ENCODE measurements around the gene TMED10.
"Not testable (repeated sequence)": the region's sequence is repeated elsewhere in the genome, so short reads cannot be mapped to it uniquely, and the experiment has no call there.

The TMED10 gene

DNA sequence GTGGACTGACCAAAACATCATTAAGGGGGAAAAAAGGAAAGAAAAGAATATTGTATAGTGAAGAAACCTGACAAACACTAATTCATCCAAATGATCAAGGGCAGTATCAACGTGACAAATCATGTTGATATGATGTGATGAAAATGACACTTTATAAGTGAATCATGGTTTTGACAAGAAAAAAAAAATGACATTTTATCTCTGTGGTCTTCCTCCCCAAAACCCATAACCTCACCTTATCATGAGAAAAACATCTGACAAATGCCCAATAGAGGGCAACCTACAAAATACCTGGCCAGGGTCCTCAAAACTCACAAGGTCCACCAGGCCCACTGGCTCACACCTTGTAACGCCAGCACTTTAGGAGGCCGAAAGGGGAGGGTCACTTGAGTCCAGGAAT lies 13.8 kb downstream of the TMED10 start:
- no peak for DNase-seq (ENCODE audit: low read depth in 3 of 3, low spot score in 1 of 3)

GRCh38 chr14:75158843-75159614 lies 17.4 kb downstream of the TMED10 start:
- no peak for DNase-seq (ENCODE audit: low read depth in 3 of 3, low spot score in 1 of 3)

DNA sequence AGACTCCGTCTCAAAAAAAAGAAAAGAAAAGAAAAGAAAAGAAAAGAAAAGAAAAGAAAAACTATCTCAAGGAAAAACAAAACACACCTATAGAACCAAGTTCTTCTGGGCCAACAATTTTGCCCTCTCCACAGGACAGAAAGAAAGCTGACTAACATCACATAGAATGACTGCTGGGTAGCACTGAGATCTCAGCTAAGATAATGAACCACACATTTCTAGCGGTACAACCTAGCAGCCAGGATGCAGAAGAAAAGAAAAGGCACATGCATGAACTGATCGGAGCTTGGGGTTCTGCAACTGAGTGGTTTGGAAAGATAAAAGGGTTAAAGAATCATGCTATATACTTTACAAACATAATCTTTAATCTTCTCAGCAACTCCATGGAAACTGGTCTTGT lies 19.5 kb downstream of the TMED10 start:
- DNase-seq (ENCODE audit: low read depth in 3 of 3, low spot score in 1 of 3), result no peak

DNA sequence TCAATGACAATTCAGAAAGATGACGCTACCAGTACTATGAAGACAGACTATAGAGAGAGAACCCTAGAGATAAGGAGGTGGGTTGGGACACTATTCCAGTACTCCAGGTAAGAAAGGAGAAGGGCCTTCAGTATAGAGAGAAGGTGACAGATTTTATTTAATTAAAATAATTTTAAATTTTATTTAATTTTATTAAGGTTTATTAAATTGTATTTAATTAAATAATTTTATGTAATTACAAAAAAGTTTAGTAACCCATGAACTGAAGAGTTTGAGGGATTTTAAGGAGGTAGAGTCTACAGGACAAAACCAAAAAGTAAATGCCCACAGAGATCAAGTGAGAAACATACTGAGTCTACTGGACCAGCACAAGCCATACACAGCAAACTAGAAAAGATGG lies 20.3 kb downstream of the TMED10 start:
- no peak for DNase-seq (ENCODE audit: low read depth in 3 of 3, low spot score in 1 of 3)

DNA sequence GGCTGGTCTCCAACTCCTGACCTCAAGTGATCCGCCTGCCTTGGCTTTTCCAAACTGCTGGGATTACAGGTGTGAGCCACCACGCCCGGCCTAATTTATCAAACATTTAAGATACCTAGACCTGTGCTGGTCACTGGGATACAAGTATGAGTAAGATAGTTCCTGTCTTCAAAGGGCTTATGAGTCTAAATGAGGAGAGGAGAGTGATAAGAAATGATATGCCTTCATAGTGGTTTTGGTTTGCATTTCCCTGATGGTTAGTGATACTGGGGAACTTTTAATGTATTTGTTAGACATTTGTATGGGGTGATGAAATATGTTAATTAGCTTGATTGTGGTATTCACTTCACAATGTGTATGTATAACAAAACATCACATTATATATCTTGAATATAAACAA lies 21.2 kb downstream of the TMED10 start:
- DNase-seq (ENCODE audit: low read depth in 3 of 3, low spot score in 1 of 3), result no peak

GRCh38 chr14:75153295-75153694 lies 23.1 kb downstream of the TMED10 start:
- DNase-seq (ENCODE audit: low read depth in 3 of 3, low spot score in 1 of 3), result no peak

- DNase-seq (ENCODE audit: low read depth in 3 of 3, low spot score in 1 of 3), result no peak
Observed at GRCh38 chr14:75151851-75152250, 24.6 kb downstream of the TMED10 start.

- not testable (repeated sequence) for DNase-seq (ENCODE audit: low read depth in 3 of 3, low spot score in 1 of 3)
Observed at GRCh38 chr14:75150637-75151036, 25.8 kb downstream of the TMED10 start.

DNA sequence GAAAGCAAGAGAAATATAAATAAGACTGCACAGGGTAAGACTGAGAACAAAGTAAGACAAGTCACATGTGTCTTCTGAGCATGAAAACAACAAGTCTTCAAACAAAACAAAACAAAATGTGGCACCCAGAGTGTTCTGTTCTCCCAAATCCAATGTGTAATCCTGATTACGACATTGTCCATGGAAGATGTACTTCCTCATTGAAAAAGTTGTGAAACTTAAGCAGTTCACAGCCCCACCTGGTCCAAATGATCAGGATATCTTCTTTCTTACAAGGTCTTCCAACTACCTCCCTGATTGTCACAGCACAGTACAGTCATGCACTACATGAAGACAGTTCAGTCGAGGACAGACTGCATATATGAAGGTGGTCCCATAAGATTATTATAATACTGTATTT lies 26.3 kb downstream of the TMED10 start:
- no peak for DNase-seq (ENCODE audit: low read depth in 3 of 3, low spot score in 1 of 3)

DNA sequence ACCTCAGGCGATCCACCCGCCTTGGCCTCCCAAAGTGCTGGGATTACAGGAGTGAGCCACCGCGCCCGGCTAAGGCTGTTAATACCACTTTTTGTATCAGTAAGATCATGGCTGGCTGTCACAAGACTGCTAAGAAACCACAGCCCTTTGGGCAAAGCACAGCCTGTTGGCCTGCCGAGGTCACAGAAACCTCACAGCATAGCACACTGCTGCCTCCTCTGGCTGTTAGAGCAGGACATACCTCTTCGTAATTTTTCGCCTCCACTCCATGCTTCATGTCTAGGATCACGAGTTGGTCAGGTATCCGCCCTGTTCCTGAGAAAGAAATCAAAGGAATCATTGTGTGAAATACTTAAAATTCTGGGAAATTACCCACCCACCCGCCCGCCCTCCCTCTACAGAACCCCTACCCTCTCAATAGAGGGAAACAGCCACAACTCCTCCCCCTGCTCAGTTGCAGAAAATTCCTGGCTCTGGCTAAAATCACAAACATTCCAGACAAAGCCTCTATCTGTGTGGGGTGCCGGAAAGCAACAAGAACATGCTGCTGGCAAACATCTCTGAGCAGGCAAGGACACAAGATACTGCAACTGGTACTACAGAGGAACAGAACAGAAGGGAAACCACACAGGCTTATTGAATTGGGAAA lies 28.9 kb downstream of the TMED10 start:
- DNase-seq (ENCODE audit: low read depth in 3 of 3, low spot score in 1 of 3), result no peak

DNA sequence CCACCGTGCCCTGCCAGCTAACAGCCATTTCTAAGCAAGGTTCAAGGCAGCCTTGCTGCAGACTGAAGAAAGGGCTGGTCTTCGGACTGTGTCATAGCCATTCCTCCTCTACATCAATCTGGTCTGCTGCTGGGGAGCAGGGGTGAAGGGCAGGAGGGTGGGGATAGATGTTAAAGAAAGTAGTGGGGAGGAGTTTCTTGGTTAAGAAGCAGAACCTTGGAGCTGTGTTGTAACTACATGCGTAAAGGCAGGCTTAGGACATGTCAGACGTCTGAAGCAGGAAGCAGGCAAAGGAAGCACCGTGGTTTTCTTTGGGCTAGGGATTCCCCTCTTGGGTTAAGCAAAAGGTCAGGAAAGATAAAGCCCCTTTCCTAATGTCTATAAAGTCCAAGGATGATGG lies 31.5 kb downstream of the TMED10 start:
- no peak for DNase-seq (ENCODE audit: low read depth in 3 of 3, low spot score in 1 of 3)

GRCh38 chr14:75143761-75144527 lies 32.5 kb downstream of the TMED10 start:
- no peak for DNase-seq (ENCODE audit: low read depth in 3 of 3, low spot score in 1 of 3)

GRCh38 chr14:75142494-75142893 lies 33.9 kb downstream of the TMED10 start:
- DNase-seq (ENCODE audit: low read depth in 3 of 3, low spot score in 1 of 3), result no peak

DNA sequence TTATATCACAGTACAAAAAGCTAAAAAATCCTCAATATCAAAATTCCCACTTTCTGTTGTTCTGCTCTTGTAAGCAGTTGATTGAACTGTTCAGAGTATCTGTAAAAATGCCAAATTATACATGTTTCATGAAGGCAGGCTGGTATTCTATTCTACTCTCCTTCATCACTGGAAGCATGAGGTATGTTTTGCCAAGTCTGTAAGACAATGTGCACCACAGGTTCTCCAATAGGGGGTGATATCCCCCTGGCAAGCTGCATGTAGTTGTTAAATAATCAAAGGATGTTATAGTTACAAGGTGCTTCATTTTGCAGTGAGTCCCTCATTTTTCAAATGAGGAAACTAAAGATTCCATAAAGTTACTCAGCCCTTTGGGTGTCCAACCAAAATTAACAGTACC lies 34.4 kb downstream of the TMED10 start:
- no peak for DNase-seq (ENCODE audit: low read depth in 3 of 3, low spot score in 1 of 3)

GRCh38 chr14:75141062-75141461 lies 35.4 kb downstream of the TMED10 start:
- no peak for DNase-seq (ENCODE audit: low read depth in 3 of 3, low spot score in 1 of 3)

GRCh38 chr14:75140620-75141019 lies 35.8 kb downstream of the TMED10 start:
- DNase-seq (ENCODE audit: low read depth in 3 of 3, low spot score in 1 of 3), result no peak

DNA sequence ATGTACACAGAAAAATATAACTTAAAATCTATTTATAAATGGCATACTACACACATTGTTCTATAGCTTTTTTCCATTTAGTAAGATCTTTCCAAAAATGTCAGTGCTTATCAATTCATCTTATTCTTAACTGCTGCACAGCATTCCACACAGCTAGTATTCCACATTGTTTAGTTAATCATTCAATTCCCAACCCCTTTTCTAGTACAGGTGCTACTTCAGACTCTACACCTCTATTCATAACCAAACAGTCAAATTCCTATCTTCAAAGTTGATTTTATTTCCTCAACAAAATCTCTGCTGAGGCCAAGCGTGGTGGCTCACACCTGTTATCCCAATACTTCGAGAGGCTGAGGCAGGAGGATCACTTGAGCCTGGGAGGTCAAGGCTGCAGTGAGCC lies 37.2 kb downstream of the TMED10 start:
- no peak for DNase-seq (ENCODE audit: low read depth in 3 of 3, low spot score in 1 of 3)

GRCh38 chr14:75138492-75138891 lies 37.9 kb downstream of the TMED10 start:
- no peak for DNase-seq (ENCODE audit: low read depth in 3 of 3, low spot score in 1 of 3)

DNA sequence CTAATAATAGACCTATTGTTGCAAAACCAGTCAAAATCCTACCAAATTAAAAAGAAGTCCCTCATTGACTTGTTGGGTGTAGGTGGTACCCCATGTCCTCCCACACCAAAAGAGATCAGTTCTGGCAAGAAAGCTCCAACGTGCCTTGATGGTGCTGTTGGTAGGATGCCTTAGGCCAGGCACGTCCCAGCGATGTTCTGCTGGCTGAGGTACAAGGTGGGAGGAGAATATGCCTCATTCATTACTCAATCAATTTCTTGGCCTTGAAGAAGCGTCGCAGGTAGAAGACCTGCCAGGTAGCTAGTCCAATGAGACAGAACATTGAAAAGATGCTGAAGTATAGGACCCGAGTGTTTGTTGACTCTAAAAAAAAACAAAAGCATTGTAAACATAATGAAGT lies 41.8 kb downstream of the TMED10 start:
- no peak for DNase-seq (ENCODE audit: low read depth in 3 of 3, low spot score in 1 of 3)

- DNase-seq (ENCODE audit: low read depth in 3 of 3, low spot score in 1 of 3), result no peak
Observed at GRCh38 chr14:75133597-75133996, 42.8 kb downstream of the TMED10 start.

GRCh38 chr14:75132382-75133086 lies 43.9 kb downstream of the TMED10 start:
- peak in 1 of 3 donors; percentile 37 for DNase-seq (ENCODE audit: low read depth in 3 of 3, low spot score in 1 of 3)

- DNase-seq (ENCODE audit: low read depth in 3 of 3, low spot score in 1 of 3), result no peak
Observed at GRCh38 chr14:75128596-75128990, 47.8 kb downstream of the TMED10 start.
